Mucosa of stomach (tissue), 1 donor: ENCODE data around the gene SORL1.

Experiments used
- H3K27me3 ChIP-seq: one replicate; pipeline ENCODE4 v1.7.0; 2013; ENCODE audit warnings: mild to moderate bottlenecking, low read length; ENCODE audit not compliant: control insufficient read depth, insufficient read depth
- H3K36me3 ChIP-seq: one replicate; pipeline ENCODE4 v1.7.0; 2013; ENCODE audit warnings: low read length; ENCODE audit not compliant: control insufficient read depth, insufficient read depth
- H3K4me1 ChIP-seq: one replicate; pipeline ENCODE4 v1.7.0; 2013; ENCODE audit warnings: mild to moderate bottlenecking, low read length; ENCODE audit not compliant: control insufficient read depth, insufficient read depth
- H3K4me3 ChIP-seq: one replicate; pipeline ENCODE4 v1.7.0; 2013; ENCODE audit warnings: low read length
- H3K9ac ChIP-seq: one replicate; pipeline ENCODE4 v1.7.0; 2013; ENCODE audit warnings: mild to moderate bottlenecking, low read length, moderate library complexity
- H3K9me3 ChIP-seq: one replicate; pipeline ENCODE4 v1.7.0; 2013; ENCODE audit warnings: mild to moderate bottlenecking, low read length, moderate library complexity; ENCODE audit not compliant: control insufficient read depth
- donor health status: Pancreatic carcinoma.

The SORL1 gene

GRCh38 chr11:121543836-121544380 lies 91.8 kb downstream of the SORL1 start:
- Histone ChIP-seq H3K27me3 (no peaks in the 10 kb centered on the region), H3K4me1 (no peaks in the 10 kb centered on the region), H3K4me3 (no peak overlapping the region), H3K9ac (no peak overlapping the region), H3K36me3 (peaks cover 17% of the 10 kb centered on the region), H3K9me3 (no peaks in the 10 kb centered on the region)

DNA sequence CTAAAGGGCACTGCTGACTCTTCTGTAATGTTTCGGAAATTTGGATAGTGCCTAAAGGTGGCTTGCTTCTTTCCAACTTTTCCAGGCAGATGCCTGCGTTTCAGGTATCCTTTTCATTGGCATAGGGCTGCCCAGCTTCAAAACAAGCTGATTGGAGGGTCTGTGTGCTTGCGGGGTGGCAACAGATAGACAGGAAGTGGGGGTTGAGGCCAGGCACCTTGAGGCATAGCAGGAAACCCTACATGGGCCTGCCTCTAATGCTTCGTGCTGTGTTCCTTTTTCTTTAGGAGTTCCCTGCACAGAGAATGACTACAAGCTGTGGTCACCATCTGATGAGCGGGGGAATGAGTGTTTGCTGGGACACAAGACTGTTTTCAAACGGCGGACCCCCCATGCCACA lies 92.8 kb downstream of the SORL1 start:
- Histone ChIP-seq H3K27me3 (no peaks in the 10 kb centered on the region), H3K4me1 (no peaks in the 10 kb centered on the region), H3K4me3 (no peak overlapping the region), H3K9me3 (no peaks in the 10 kb centered on the region), H3K36me3 (peaks cover 17% of the 10 kb centered on the region), H3K9ac (no peak overlapping the region)

GRCh38 chr11:121547574-121547973 lies 95.5 kb downstream of the SORL1 start:
- H3K36me3 ChIP-seq, result peaks cover 17% of the 10 kb centered on the region
- H3K27me3 ChIP-seq, result no peaks in the 10 kb centered on the region
- H3K9ac ChIP-seq, result no peak overlapping the region
- H3K9me3 ChIP-seq, result no peaks in the 10 kb centered on the region
- no peaks in the 10 kb centered on the region for H3K4me1 ChIP-seq
- H3K4me3 ChIP-seq, result no peak overlapping the region

DNA sequence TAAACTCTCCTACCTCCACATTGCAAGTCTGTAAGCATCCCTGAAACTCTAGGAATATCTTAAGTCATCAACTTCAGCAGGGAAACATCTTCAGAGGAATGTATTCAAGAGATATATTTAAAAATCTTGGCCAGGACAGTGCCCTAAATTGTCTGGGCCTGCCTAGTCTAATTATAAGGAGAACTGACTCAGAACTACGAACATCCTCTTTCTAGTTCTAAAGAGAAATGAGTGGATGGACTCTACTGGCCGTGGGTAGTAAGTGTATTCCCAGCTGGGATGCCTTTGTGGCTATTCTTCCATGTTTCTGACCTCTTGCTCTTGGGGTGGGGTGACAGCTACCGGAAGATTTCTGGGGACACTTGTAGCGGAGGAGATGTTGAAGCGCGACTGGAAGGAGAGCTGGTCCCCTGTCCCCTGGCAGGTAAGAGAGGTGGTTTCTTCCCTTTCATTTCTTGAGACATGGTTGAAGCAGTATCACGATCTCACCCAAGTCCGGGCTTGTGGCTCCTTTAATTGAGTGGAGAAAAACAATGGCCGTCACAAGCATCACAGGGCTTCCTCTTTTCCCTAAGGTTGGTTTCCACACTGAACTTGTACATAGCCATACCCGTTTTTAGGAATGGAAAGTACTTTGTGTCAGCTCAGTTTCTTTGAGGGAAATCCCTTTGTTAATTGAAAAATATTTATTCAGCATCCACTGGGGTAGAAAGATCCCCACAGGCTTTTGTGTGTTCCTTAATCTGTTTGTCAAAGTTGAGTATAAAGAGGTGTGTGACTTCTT lies 98.3 kb downstream of the SORL1 start:
- Histone ChIP-seq H3K36me3 (peaks cover 3% of the 10 kb centered on the region), H3K9ac (no peak overlapping the region), H3K4me3 (no peak overlapping the region), H3K4me1 (peaks cover 12% of the 10 kb centered on the region), H3K9me3 (no peaks in the 10 kb centered on the region), H3K27me3 (no peaks in the 10 kb centered on the region)

DNA sequence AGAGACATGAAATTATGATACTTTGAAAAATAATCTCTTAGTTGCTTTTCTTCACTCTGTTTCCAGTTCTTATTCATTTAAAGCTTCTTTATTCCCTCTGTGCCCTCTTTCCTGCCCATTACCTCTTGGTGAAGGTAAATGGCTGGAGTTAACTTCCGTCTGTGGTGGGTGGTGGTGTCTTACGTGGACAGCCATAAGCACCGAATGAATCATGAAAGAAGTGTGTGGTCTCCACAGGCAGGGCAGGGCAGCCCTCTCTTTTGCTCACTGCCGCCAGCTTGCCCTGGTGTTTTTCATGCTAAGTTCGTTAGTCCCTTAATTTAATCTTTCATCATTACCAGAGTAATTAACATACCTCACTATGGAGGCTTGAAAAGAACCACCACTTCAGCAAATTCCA lies 99.3 kb downstream of the SORL1 start:
- peaks cover 12% of the 10 kb centered on the region for H3K4me1 ChIP-seq
- no peaks in the 10 kb centered on the region for H3K36me3 ChIP-seq
- H3K9me3 ChIP-seq, result no peaks in the 10 kb centered on the region
- no peaks in the 10 kb centered on the region for H3K27me3 ChIP-seq
- no peak overlapping the region for H3K9ac ChIP-seq
- no peak overlapping the region for H3K4me3 ChIP-seq

- no peak overlapping the region for H3K4me3 ChIP-seq
- no peaks in the 10 kb centered on the region for H3K36me3 ChIP-seq
- H3K4me1 ChIP-seq, result peaks cover 12% of the 10 kb centered on the region
- H3K9ac ChIP-seq, result no peak overlapping the region
- H3K9me3 ChIP-seq, result no peaks in the 10 kb centered on the region
- no peaks in the 10 kb centered on the region for H3K27me3 ChIP-seq
Measured at GRCh38 chr11:121552154-121552553, 100.0 kb downstream of the SORL1 start.

DNA sequence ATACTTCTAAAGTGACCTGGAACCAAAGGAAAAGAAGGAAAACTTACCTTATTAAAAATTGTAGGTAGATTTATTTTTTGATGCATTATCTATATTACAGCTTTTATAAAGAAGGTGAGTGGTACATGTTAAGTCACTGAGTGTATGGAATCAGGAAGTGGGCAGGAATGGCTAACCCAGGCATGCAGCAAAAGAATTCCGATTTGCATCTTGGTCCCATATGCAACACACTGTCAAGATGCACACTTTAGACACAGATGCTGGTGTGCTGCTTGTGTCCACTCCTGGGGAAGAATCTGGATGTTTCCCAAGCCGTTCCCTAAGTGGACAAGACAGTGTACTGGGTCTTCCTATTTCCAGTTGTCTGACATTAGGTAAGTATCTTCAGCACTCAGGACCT lies 100.5 kb downstream of the SORL1 start:
- Histone ChIP-seq H3K27me3 (no peaks in the 10 kb centered on the region), H3K9ac (no peak overlapping the region), H3K36me3 (no peaks in the 10 kb centered on the region)

DNA sequence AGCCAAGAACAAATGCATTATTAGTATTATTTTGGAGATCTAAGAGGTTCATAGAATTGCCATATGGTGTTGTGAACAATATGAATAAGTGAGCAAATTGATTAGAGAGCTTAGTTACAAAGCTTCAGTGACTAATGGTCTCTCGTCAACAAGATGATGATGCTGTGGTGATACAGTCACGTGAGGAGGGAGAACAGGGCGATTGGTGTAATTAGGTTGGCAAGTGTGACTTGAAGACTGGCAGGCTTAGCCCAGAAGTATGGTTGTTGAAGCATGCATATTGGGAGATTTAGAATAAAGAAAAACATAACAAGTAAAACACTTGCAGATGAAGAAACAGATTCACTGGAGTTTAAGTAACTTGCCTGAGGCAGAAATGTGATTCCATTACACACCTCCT lies 101.3 kb downstream of the SORL1 start:
- Histone ChIP-seq H3K9me3 (no peaks in the 10 kb centered on the region), H3K9ac (no peak overlapping the region), H3K4me1 (peaks cover 12% of the 10 kb centered on the region), H3K36me3 (no peaks in the 10 kb centered on the region), H3K4me3 (no peak overlapping the region), H3K27me3 (no peaks in the 10 kb centered on the region)

More for the DNA sequence above, 100.5 kb downstream of the SORL1 start:
- Histone ChIP-seq H3K9me3 (no peaks in the 10 kb centered on the region), H3K4me1 (peaks cover 12% of the 10 kb centered on the region), H3K4me3 (no peak overlapping the region)

DNA sequence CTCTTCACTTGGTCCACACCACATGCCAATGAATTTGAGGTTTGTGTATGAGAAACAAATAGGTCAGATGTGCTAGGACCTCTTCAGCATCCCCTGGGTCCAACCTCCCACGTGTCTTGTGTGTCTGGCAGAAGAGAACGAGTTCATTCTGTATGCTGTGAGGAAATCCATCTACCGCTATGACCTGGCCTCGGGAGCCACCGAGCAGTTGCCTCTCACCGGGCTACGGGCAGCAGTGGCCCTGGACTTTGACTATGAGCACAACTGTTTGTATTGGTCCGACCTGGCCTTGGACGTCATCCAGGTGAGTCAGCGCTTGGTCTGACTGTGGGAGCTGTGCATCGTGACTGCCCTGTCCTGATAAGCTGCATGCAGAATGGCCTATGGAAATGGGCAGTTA lies 101.7 kb downstream of the SORL1 start:
- Histone ChIP-seq H3K27me3 (no peaks in the 10 kb centered on the region), H3K4me1 (peaks cover 12% of the 10 kb centered on the region), H3K4me3 (no peak overlapping the region), H3K9ac (no peak overlapping the region), H3K9me3 (no peaks in the 10 kb centered on the region), H3K36me3 (no peaks in the 10 kb centered on the region)

GRCh38 chr11:121554552-121554951 lies 102.4 kb downstream of the SORL1 start:
- Histone ChIP-seq H3K27me3 (no peaks in the 10 kb centered on the region), H3K9ac (no peak overlapping the region), H3K36me3 (no peaks in the 10 kb centered on the region), H3K4me1 (peaks cover 12% of the 10 kb centered on the region), H3K4me3 (no peak overlapping the region), H3K9me3 (no peaks in the 10 kb centered on the region)

DNA sequence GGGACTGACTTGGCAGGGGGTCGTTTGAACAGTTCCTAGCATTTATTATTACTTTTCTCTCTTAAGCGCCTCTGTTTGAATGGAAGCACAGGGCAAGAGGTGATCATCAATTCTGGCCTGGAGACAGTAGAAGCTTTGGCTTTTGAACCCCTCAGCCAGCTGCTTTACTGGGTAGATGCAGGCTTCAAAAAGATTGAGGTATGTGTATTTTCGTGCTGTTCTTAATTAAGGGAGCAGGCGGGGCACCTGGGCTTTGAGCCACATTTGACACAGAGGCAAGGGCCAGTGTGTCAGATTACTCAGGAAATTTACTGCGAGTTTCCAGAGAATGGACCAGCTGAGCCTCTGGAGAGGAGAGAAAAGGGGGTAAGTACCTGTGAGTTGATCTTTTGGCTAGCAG lies 103.0 kb downstream of the SORL1 start:
- H3K9me3 ChIP-seq, result no peaks in the 10 kb centered on the region
- no peaks in the 10 kb centered on the region for H3K27me3 ChIP-seq
- H3K4me3 ChIP-seq, result no peak overlapping the region
- peaks cover 12% of the 10 kb centered on the region for H3K4me1 ChIP-seq
- H3K36me3 ChIP-seq, result peaks cover 4% of the 10 kb centered on the region
- no peak overlapping the region for H3K9ac ChIP-seq

DNA sequence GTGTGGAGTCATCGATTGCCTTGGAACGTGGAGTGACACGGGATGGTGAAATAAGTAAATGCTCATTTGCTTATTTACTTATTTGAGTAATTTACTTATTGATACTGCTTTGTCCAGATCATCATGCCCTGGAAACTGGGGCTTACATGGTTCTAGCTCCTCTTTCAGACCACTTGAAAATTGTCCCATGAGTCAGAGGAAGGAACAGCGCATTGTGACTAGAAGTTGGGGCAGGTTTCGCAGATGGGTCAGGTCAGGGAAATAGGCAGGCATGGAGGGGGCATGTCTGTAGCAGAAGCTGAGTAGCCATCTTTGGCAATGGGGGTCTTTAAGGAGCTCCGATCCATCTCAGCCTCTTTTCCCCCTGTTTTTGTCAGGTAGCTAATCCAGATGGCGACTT lies 104.8 kb downstream of the SORL1 start:
- Histone ChIP-seq H3K27me3 (no peaks in the 10 kb centered on the region), H3K4me1 (peaks cover 12% of the 10 kb centered on the region), H3K36me3 (peaks cover 4% of the 10 kb centered on the region), H3K9me3 (no peaks in the 10 kb centered on the region), H3K9ac (no peak overlapping the region), H3K4me3 (no peak overlapping the region)
